Aorta (tissue), 5 donors: Measurements from ENCODE around the gene LSM6. TPM values are rescaled to one million over a fixed set of nuclear protein-coding genes. Genes with fewer than 3 reads are reported as not detected.

Experiments
- ATAC-seq: fragments of 200-7000 bp; cut with Tn5 transposase; one replicate; pipeline ENCODE4 v1.9.1; 2022; ENCODE audit warnings: moderate library complexity; ENCODE audit not compliant: low FRiP score
- DNase-seq, 2 donors: peaks; one replicate each; pipeline ENCODE4 v3.0.0-alpha.2; 2020
- H3K27ac ChIP-seq, 2 donors: one replicate each; pipeline ENCODE4 v1.5.1; 2013; ENCODE audit warnings: low read length in 2 of 2, mild to moderate bottlenecking in 2 of 2, moderate library complexity in 2 of 2, control low read depth in 1 of 2, inconsistent platforms in 1 of 2, low read depth in 1 of 2
- H3K27me3 ChIP-seq, 2 donors: one replicate each; pipeline ENCODE4 v1.6.1; 2013; ENCODE audit warnings: control low read depth in 1 of 2, low read length in 1 of 2, mild to moderate bottlenecking in 1 of 2, moderate library complexity in 1 of 2; ENCODE audit not compliant: insufficient read depth in 2 of 2, control insufficient read depth in 1 of 2
- H3K36me3 ChIP-seq, 2 donors: one replicate each; pipeline ENCODE4 v1.6.1; 2013; ENCODE audit warnings: control low read depth in 1 of 2, low read length in 1 of 2, mild to moderate bottlenecking in 1 of 2; ENCODE audit not compliant: insufficient read depth in 2 of 2, control insufficient read depth in 1 of 2
- H3K4me1 ChIP-seq, 2 donors: one replicate each; pipeline ENCODE4 v1.6.1; 2013; ENCODE audit warnings: low read length in 2 of 2, control low read depth in 1 of 2, mild to moderate bottlenecking in 1 of 2, moderate library complexity in 1 of 2; ENCODE audit not compliant: insufficient read depth in 2 of 2, control insufficient read depth in 1 of 2
- H3K4me3 ChIP-seq, 2 donors: one replicate each; pipeline ENCODE4 v1.5.1; 2013; ENCODE audit warnings: low read length in 2 of 2, control low read depth in 1 of 2, mild to moderate bottlenecking in 1 of 2
- H3K9me3 ChIP-seq: one replicate; pipeline ENCODE4 v1.6.1; 2013; ENCODE audit warnings: mild to moderate bottlenecking, low read length; ENCODE audit not compliant: control insufficient read depth
- WGBS, 2 donors: extraction: QIAGEN DNeasy Blood & Tissue Kit; methylation state at CpG; one replicate each; pipeline ENCODE4 v1.1.7; 2013; 5-methylcytosine and 5-hydroxymethylcytosine counted together
- intact Hi-C, 2 donors: fragments of 100-400 bp; cut with DNase I; formaldehyde crosslinking; loops; one replicate each; pipeline versions ENCODE4 v1.14.2 to v1.15.0; 2022
- polyA plus RNA-seq, 2 donors: library from polyadenylated mRNA; stranded (reverse); fragments of 200-250 nt; gene quantifications; one replicate each; pipeline ENCODE4 v1.2.3, GENCODE V29; 2013
- total RNA-seq, 2 donors: library from RNA; stranded (reverse); fragmentation: NEBNext Ultra II Directional; extraction: Animal tissue kit (Norgen Biotek cat#: 25700); gene quantifications; one replicate each; pipeline ENCODE4 v1.2.1, GENCODE V29; 2021
- donor health status: healthy with polysubstance abuse.
- donor health status: Bipolar disorder and iron deficiency.
- donor health status: DM: no; HTN: no; CAD: no.
- donor health status: DM: no; HTN: no; CAD: no.
- donor health status: DM: yes; HTN: yes; CAD: no.

The LSM6 gene
- total and polyA plus RNA-seq, 4 donors, result 19.9 to 35.1 (median 28.0) TPM

DNA sequence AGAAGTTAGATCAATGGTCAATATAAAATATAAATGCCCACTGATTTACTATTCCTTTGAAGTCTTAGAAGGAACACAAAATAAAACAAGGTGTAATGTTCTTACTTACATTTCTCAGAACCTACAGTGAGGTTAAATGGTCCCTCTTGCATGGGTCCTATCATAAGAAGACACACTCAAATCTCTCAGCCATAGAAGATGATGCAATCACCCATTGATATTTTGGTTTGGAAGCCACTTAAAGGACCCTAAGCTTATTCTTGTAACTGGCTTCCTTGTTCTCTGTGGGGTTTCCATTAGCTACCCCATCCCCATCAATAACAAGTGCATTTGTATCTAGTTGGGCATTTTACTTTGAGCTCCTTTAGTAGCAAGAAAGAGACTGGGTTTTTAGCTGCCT is 53.9 kb downstream of the LSM6 start:
- no peak overlapping the region for H3K4me3 ChIP-seq
- H3K36me3 ChIP-seq, result no peaks in the 10 kb centered on the region
- peaks cover 1% of the 10 kb centered on the region for H3K9me3 ChIP-seq
- H3K27ac ChIP-seq, result no peak overlapping the region
- intact Hi-C loops, result no loop called here
- ATAC-seq, result no peak
- no peak for DNase-seq
- peaks cover 0 to 1% of the 10 kb centered on the region in 2 donors for H3K27me3 ChIP-seq
- H3K4me1 ChIP-seq, result no peaks in the 10 kb centered on the region

GRCh38 chr4:146232131-146232722 is 56.7 kb downstream of the LSM6 start:
- WGBS, 2 donors, result 73 to 92% methylated on average over 1 of the region's 1 CpG
- ATAC-seq (no peak), DNase-seq (no peak)
- no peaks in the 10 kb centered on the region for H3K4me1 ChIP-seq
- H3K4me3 ChIP-seq, result no peak overlapping the region
- intact Hi-C loops, result no loop called here
- peaks cover 0 to 1% of the 10 kb centered on the region in 2 donors for H3K27me3 ChIP-seq
- H3K36me3 ChIP-seq, result no peaks in the 10 kb centered on the region
- H3K27ac ChIP-seq, result no peak overlapping the region
- H3K9me3 ChIP-seq, result peaks cover 1% of the 10 kb centered on the region

- Histone ChIP-seq H3K36me3 (no peaks in the 10 kb centered on the region), H3K4me3 (no peak overlapping the region), H3K9me3 (no peaks in the 10 kb centered on the region), H3K27ac (no peak overlapping the region), H3K27me3 (no peaks in the 10 kb centered on the region), H3K4me1 (no peaks in the 10 kb centered on the region)
- ATAC-seq (peak; percentile 51), DNase-seq (peak in 1 of 2 donors; percentile 62)
- WGBS, 2 donors, result 64 to 85% methylated on average over 8 of the region's 8 CpGs
- intact Hi-C loops, result no loop called here
Observed at GRCh38 chr4:146235654-146236177, 60.2 kb downstream of the LSM6 start.

DNA sequence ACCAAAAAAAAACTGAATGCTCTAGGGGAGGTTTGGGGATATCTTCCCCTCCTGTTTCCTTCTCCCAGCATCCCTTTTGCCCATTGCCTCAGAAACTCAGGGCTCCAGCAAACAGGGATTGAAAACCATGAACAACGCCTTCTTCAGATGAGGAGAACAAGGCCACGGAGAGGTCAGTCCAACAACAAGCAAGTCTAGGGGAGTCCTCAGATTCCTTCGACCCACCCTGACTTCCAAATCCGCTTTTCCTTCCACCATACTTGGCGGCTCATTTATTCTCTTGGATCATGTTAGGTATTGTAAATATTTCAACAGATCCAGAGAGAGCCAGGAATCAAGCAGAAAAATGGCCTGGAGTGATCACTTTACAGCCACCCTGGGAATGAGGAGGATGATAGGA is 60.7 kb downstream of the LSM6 start:
- Histone ChIP-seq H3K27ac (no peak overlapping the region), H3K36me3 (no peaks in the 10 kb centered on the region), H3K4me3 (no peak overlapping the region), H3K27me3 (no peaks in the 10 kb centered on the region), H3K9me3 (no peaks in the 10 kb centered on the region), H3K4me1 (no peaks in the 10 kb centered on the region)
- intact Hi-C loops, result no loop called here
- DNase-seq (no peak), ATAC-seq (peak; percentile 70)
- WGBS, 2 donors, result 35 to 63% methylated on average over 5 of the region's 5 CpGs

GRCh38 chr4:146237092-146237491 is 61.6 kb downstream of the LSM6 start:
- Histone ChIP-seq H3K4me1 (no peaks in the 10 kb centered on the region), H3K27me3 (no peaks in the 10 kb centered on the region), H3K9me3 (no peaks in the 10 kb centered on the region), H3K36me3 (no peaks in the 10 kb centered on the region), H3K27ac (no peak overlapping the region), H3K4me3 (no peak overlapping the region)
- DNase-seq (no peak), ATAC-seq (no peak)
- intact Hi-C loops, result no loop called here
- 88 to 89% methylated on average over 6 of the region's 6 CpGs for WGBS, 2 donors

DNA sequence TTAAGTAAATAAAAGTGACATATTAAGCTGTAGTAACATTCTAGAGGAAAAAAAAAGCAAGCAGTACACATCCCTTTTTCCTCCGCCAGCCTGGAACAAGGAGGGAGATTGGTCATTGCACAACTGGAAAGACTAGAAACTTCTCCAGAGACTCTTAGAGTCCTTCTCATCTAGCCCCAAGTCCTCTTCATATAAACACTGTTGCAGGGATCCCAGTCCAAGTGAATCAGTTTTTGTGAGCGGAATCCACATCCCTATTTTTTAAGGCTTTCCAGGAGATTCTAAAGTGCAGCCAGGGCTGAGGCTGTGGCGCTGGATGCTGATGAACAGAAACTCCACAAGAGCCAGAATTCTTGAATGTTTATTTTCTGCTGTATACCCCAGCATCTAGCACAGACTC is 62.6 kb downstream of the LSM6 start:
- H3K4me1 ChIP-seq, result no peaks in the 10 kb centered on the region
- no peak for DNase-seq
- intact Hi-C loops, result no loop called here
- 77 to 95% methylated on average over 3 of the region's 3 CpGs for WGBS, 2 donors
- peak; percentile 15 for ATAC-seq
- H3K27ac ChIP-seq, result no peak overlapping the region
- no peaks in the 10 kb centered on the region for H3K27me3 ChIP-seq
- H3K36me3 ChIP-seq, result no peaks in the 10 kb centered on the region
- no peak overlapping the region for H3K4me3 ChIP-seq
- H3K9me3 ChIP-seq, result no peaks in the 10 kb centered on the region

Other genes with a start within 250 kb of the LSM6 start
- 10 to 100 TPM; 19.5 to 29.2 TPM for gene ZNF827, start 236.9 kb upstream of the LSM6 start, total RNA-seq
- gene ZNF827, start 236.9 kb upstream of the LSM6 start, polyA plus RNA-seq, result 1 to 10 TPM; 2.6 to 5.1 TPM
- gene REELD1, start 38.8 kb downstream of the LSM6 start, total RNA-seq, result under 1 TPM; 0.29 to 0.63 TPM
- under 1 TPM in 1 of 2 donors, not detected in 1; 0.10 TPM for gene REELD1, start 38.8 kb downstream of the LSM6 start, polyA plus RNA-seq